Umbilical cord (tissue), 2 donors: ENCODE data around the gene SPRED2. TPM values are rescaled to one million over a fixed set of nuclear protein-coding genes. Genes with fewer than 3 reads are reported as not detected.
A peak's percentile ranks its signal among the peaks of the same experiment; 100 is the strongest.

Experiments used
- DNase-seq: peaks from one replicate; pipeline ENCODE4 v3.0.0-alpha.2; 2015; ENCODE audit warnings: low spot score
- total RNA-seq: library from RNA; depleted of rRNA; stranded (reverse); fragments of >200 nt; gene quantifications from one replicate; pipeline ENCODE4 v1.2.3, GENCODE V29; 2014; ENCODE audit warnings: low replicate concordance; ENCODE audit not compliant: insufficient read depth

The SPRED2 gene
- total RNA-seq, 1 donor from 2014 or later: 4.8 TPM

- no peak for DNase-seq
These were observed 10.1 kb upstream of the SPRED2 start for GRCh38 chr2:65442420-65443020.

GRCh38 chr2:65438137-65438899, 5.9 kb upstream of the SPRED2 start:
- DNase-seq: no peak

GRCh38 chr2:65437392-65438135, 5.2 kb upstream of the SPRED2 start:
- DNase-seq: no peak

- DNase-seq: no peak
These were observed 4.4 kb upstream of the SPRED2 start for GRCh38 chr2:65436824-65437221.

- DNase-seq: peak; percentile 85
These were observed 3.9 kb upstream of the SPRED2 start for GRCh38 chr2:65436169-65436823.

- DNase-seq: peak; percentile 86
These were observed 3.3 kb upstream of the SPRED2 start for GRCh38 chr2:65435625-65436168.

- no peak for DNase-seq
These were observed 2.3 kb upstream of the SPRED2 start for GRCh38 chr2:65434592-65435241.

GRCh38 chr2:65431421-65432226, 775 bp downstream of the SPRED2 start:
- peak; percentile 60 for DNase-seq

- peak; percentile 57 for DNase-seq
These were observed 1.6 kb downstream of the SPRED2 start for GRCh38 chr2:65430603-65431420.

- no peak for DNase-seq
These were observed 2.4 kb downstream of the SPRED2 start for GRCh38 chr2:65429786-65430602.

- no peak for DNase-seq
These were observed 4.9 kb downstream of the SPRED2 start for GRCh38 chr2:65427532-65427931.

GRCh38 chr2:65425276-65425675, 7.1 kb downstream of the SPRED2 start:
- DNase-seq: no peak

- DNase-seq: no peak
These were observed 8.0 kb downstream of the SPRED2 start for GRCh38 chr2:65424391-65424790.

GRCh38 chr2:65421432-65421748, 11.0 kb downstream of the SPRED2 start:
- no peak for DNase-seq

- DNase-seq: peak; percentile 24
These were observed 11.5 kb downstream of the SPRED2 start for GRCh38 chr2:65420712-65421431.

GRCh38 chr2:65417509-65418085, 14.8 kb downstream of the SPRED2 start:
- DNase-seq: no peak

- no peak for DNase-seq
These were observed 15.5 kb downstream of the SPRED2 start for GRCh38 chr2:65416945-65417344.

- no peak for DNase-seq
These were observed 16.1 kb downstream of the SPRED2 start for GRCh38 chr2:65416321-65416720.
